Measurements from ENCODE around the gene NEUROD2. TPM values are rescaled to one million over a fixed set of nuclear protein-coding genes. Genes with fewer than 3 reads are reported as not detected.

Gene NEUROD2
- total and polyA plus RNA-seq, 4 donors, result not detected

GRCh38 chr17:39639566-39640458 lies 32.1 kb upstream of the NEUROD2 start:
- H3K27ac ChIP-seq (ENCODE audit: low read depth in 1 of 2, low read length in 2 of 2), result no peak overlapping the region
- 85% methylated on average over 11 of the region's 11 CpGs for WGBS
- no peaks in the 10 kb centered on the region for H3K27me3 ChIP-seq (ENCODE audit: control insufficient read depth in 4 of 4, insufficient read depth in 4 of 4, low read length in 3 of 4)
- peaks cover 5 to 44% (median 33%) of the 10 kb centered on the region in 4 donors for H3K4me1 ChIP-seq (ENCODE audit: control insufficient read depth in 4 of 4, insufficient read depth in 4 of 4, low read length in 3 of 4)
- H3K9ac ChIP-seq (ENCODE audit: low read depth in 1 of 2, low read length in 2 of 2), result no peak overlapping the region
- H3K4me3 ChIP-seq (ENCODE audit: low read depth in 1 of 3, low read length in 3 of 3), result no peak overlapping the region
- no peak for DNase-seq (ENCODE audit: low spot score)
- TF ChIP-seq RXRA (IDR thresholded peaks at IDR 0.05) (no peak), HNF4A (conservative IDR thresholded peaks at IDR 0.05) (no peak), HNF4G (IDR thresholded peaks at IDR 0.05) (no peak), FOXA1 (IDR thresholded peaks at IDR 0.05) (no peak), GABPA (IDR thresholded peaks at IDR 0.05 in 1 of 2, conservative IDR thresholded peaks at IDR 0.05 in 1 of 2) (no peak), MAX (IDR thresholded peaks at IDR 0.05) (no peak), CTCF (IDR thresholded peaks at IDR 0.05; ENCODE audit: low read depth, low read length, missing input control) (no peak), EGR1 (IDR thresholded peaks at IDR 0.05; ENCODE audit: low read depth in 2 of 2) (no peak), RAD21 (IDR thresholded peaks at IDR 0.05) (no peak), SP1 (IDR thresholded peaks at IDR 0.05) (no peak), ATF3 (IDR thresholded peaks at IDR 0.05) (no peak), FOXA2 (IDR thresholded peaks at IDR 0.05) (no peak), TAF1 (conservative IDR thresholded peaks at IDR 0.05) (no peak), ZBTB33 (IDR thresholded peaks at IDR 0.05) (no peak), NR2F2 (IDR thresholded peaks at IDR 0.05) (no peak), YY1 (IDR thresholded peaks at IDR 0.05) (no peak), JUND (IDR thresholded peaks at IDR 0.05) (no peak)
- no peaks in the 10 kb centered on the region for H3K9me3 ChIP-seq (ENCODE audit: control insufficient read depth in 4 of 4, low read length in 3 of 4)
- no peaks in the 10 kb centered on the region for H3K36me3 ChIP-seq (ENCODE audit: control insufficient read depth in 4 of 4, insufficient read depth in 3 of 4, low read depth in 1 of 4, low read length in 3 of 4)

- no peak overlapping the region for H3K27ac ChIP-seq (ENCODE audit: low read depth in 1 of 2, low read length in 2 of 2)
- H3K9me3 ChIP-seq (ENCODE audit: control insufficient read depth in 4 of 4, low read length in 3 of 4), result no peaks in the 10 kb centered on the region
- no peaks in the 10 kb centered on the region for H3K36me3 ChIP-seq (ENCODE audit: control insufficient read depth in 4 of 4, insufficient read depth in 3 of 4, low read depth in 1 of 4, low read length in 3 of 4)
- peaks cover 5 to 47% (median 33%) of the 10 kb centered on the region in 4 donors for H3K4me1 ChIP-seq (ENCODE audit: control insufficient read depth in 4 of 4, insufficient read depth in 4 of 4, low read length in 3 of 4)
- 82% methylated on average over 2 of the region's 2 CpGs for WGBS
- no peak for DNase-seq (ENCODE audit: low spot score)
- H3K9ac ChIP-seq (ENCODE audit: low read depth in 1 of 2, low read length in 2 of 2), result no peak overlapping the region
- H3K27me3 ChIP-seq (ENCODE audit: control insufficient read depth in 4 of 4, insufficient read depth in 4 of 4, low read length in 3 of 4), result no peaks in the 10 kb centered on the region
- no peak overlapping the region for H3K4me3 ChIP-seq (ENCODE audit: low read depth in 1 of 3, low read length in 3 of 3)
- TF ChIP-seq FOXA2 (IDR thresholded peaks at IDR 0.05), result no peak
Measured at GRCh38 chr17:39639043-39639442, 31.3 kb upstream of the NEUROD2 start.

Measured in liver (tissue), 9 donors.